Psoas muscle (tissue), 8 donors: ENCODE results near the gene UGP2. TPM values are rescaled to one million over a fixed set of nuclear protein-coding genes. Genes with fewer than 3 reads are reported as not detected.
A peak's percentile ranks its signal among the peaks of the same experiment; 100 is the strongest.
"Not testable (repeated sequence)": the region's sequence is repeated elsewhere in the genome, so short reads cannot be mapped to it uniquely, and the experiment has no call there.

Source experiments
- ATAC-seq, 4 donors: fragments of 200-7000 bp; cut with Tn5 transposase; one replicate each; pipeline ENCODE4 v1.9.1; 2020; ENCODE audit warnings: moderate library complexity in 3 of 4, mild to moderate bottlenecking in 2 of 4
- DNase-seq, 2 donors: peaks; one replicate each; pipeline ENCODE4 v3.0.0-alpha.2; 2020
- H3K27ac ChIP-seq: fragments of 200-600 bp; one replicate; pipeline ENCODE4 v1.8.0; 2022
- H3K27me3 ChIP-seq, 3 donors: fragments of 200-600 bp in 1 of 3; one replicate each; pipeline versions ENCODE4 v1.6.1 to v1.8.0; 2013 to 2022; ENCODE audit warnings: low read length in 2 of 3, mild to moderate bottlenecking in 2 of 3, moderate library complexity in 1 of 3; ENCODE audit not compliant: insufficient read depth in 3 of 3
- H3K36me3 ChIP-seq, 2 donors: fragments of 200-600 bp in 1 of 2; one replicate each; pipeline versions ENCODE4 v1.6.1 to v1.8.0; 2013 to 2022; ENCODE audit warnings: low read depth in 1 of 2, mild to moderate bottlenecking in 1 of 2, moderate library complexity in 1 of 2; ENCODE audit not compliant: insufficient read depth in 1 of 2
- H3K4me1 ChIP-seq: fragments of 200-600 bp; one replicate; pipeline ENCODE4 v1.8.0; 2022
- H3K4me3 ChIP-seq: fragments of 200-600 bp; one replicate; pipeline ENCODE4 v1.8.0; 2022; ENCODE audit warnings: mild to moderate bottlenecking
- H3K9me3 ChIP-seq: fragments of 200-600 bp; one replicate; pipeline ENCODE4 v1.8.0; 2022
- CTCF ChIP-seq: fragments of 200-600 bp; IDR thresholded peaks from one replicate; pipeline ENCODE4 v1.8.0; 2022; ENCODE audit warnings: antibody characterized with exemption
- WGBS, 3 donors: extraction: QIAGEN DNeasy Blood & Tissue Kit; methylation state at CpG; one replicate each; pipeline versions ENCODE4 v1.1.6 to v1.1.7; 2013; 5-methylcytosine and 5-hydroxymethylcytosine counted together
- intact Hi-C, 2 donors: fragments of 100-400 bp; cut with DNase I; formaldehyde crosslinking; loops; one replicate each; pipeline versions ENCODE4 v1.11.0 to v1.14.2; 2022
- polyA plus RNA-seq, 3 donors: library from polyadenylated mRNA; stranded (reverse); fragments of 200-250 nt; gene quantifications; one replicate each; pipeline ENCODE4 v1.2.3, GENCODE V29; 2013
- total RNA-seq, 4 donors: library from RNA; stranded (reverse); fragmentation: NEBNext Ultra II Directional in 2 of 4; extraction: Animal tissue kit (Norgen Biotek cat#: 25700) in 2 of 4; gene quantifications; one replicate each; pipeline versions ENCODE4 v1.2.1 to v1.2.4, GENCODE V29; 2021 to 2023
- donor health status: healthy with polysubstance abuse.
- donor health status: DM: no; HTN: no; CAD: no; lungs with moderate emphysema.
- donor health status: Bipolar disorder and iron deficiency.
- donor health status: healthy.
- donor health status: DM: yes; HTN: yes; CAD: no.
- donor health status: DM: no; HTN: no; CAD: no.
- donor health status: DM: no; HTN: no; CAD: no.
- donor health status: DM: yes; HTN: yes; CAD: no.

The UGP2 gene
- total and polyA plus RNA-seq, 7 donors, result 391 to 903 (median 520) TPM

GRCh38 chr2:63899639-63900038, 57.9 kb downstream of the UGP2 start:
- intact Hi-C loops, result no loop called here
- no peak overlapping the region for H3K4me3 ChIP-seq
- peaks cover 3% of the 10 kb centered on the region for H3K4me1 ChIP-seq
- 47 to 69% (median 57%) methylated on average over 1 of the region's 1 CpG for WGBS, 3 donors
- no peak for TF ChIP-seq CTCF
- no peaks in the 10 kb centered on the region for H3K27me3 ChIP-seq
- H3K9me3 ChIP-seq, result no peaks in the 10 kb centered on the region
- ATAC-seq (peak; percentile 66 to 87 (median 78)), DNase-seq (no peak)
- peaks cover 0 to 54% of the 10 kb centered on the region in 2 donors for H3K36me3 ChIP-seq
- H3K27ac ChIP-seq, result no peak overlapping the region

GRCh38 chr2:63902149-63902548, 60.5 kb downstream of the UGP2 start:
- H3K27ac ChIP-seq, result no peak overlapping the region
- peaks cover 0 to 51% of the 10 kb centered on the region in 2 donors for H3K36me3 ChIP-seq
- DNase-seq (no peak), ATAC-seq (peak in 1 of 4 donors; percentile 9)
- H3K9me3 ChIP-seq, result no peaks in the 10 kb centered on the region
- TF ChIP-seq CTCF, result no peak
- no peaks in the 10 kb centered on the region for H3K27me3 ChIP-seq
- H3K4me3 ChIP-seq, result no peak overlapping the region
- intact Hi-C loops, result no loop called here
- peaks cover 3% of the 10 kb centered on the region for H3K4me1 ChIP-seq

- no peak for DNase-seq
- Histone ChIP-seq H3K27ac (no peak overlapping the region), H3K4me1 (peaks cover 3% of the 10 kb centered on the region), H3K36me3 (peaks cover 0 to 50% of the 10 kb centered on the region in 2 donors), H3K4me3 (no peak overlapping the region), H3K9me3 (no peaks in the 10 kb centered on the region), H3K27me3 (no peaks in the 10 kb centered on the region)
- no peak for TF ChIP-seq CTCF
- intact Hi-C loops, result no loop called here
- no peak for ATAC-seq
- WGBS, 3 donors, result 96 to 98% (median 97%) methylated on average over 2 of the region's 2 CpGs
Measured at GRCh38 chr2:63903003-63903402, 61.3 kb downstream of the UGP2 start.

GRCh38 chr2:63914311-63914710, 72.6 kb downstream of the UGP2 start:
- H3K27me3 ChIP-seq, result no peaks in the 10 kb centered on the region
- no peaks in the 10 kb centered on the region for H3K9me3 ChIP-seq
- intact Hi-C loops, result no loop called here
- no peaks in the 10 kb centered on the region for H3K4me1 ChIP-seq
- TF ChIP-seq CTCF, result no peak
- no peak overlapping the region for H3K4me3 ChIP-seq
- no peak overlapping the region for H3K27ac ChIP-seq
- 99 to 100% (median 100%) methylated on average over 1 of the region's 1 CpG for WGBS, 3 donors
- H3K36me3 ChIP-seq, result peaks cover 0 to 92% of the 10 kb centered on the region in 2 donors
- DNase-seq (no peak), ATAC-seq (no peak)

GRCh38 chr2:63926815-63927214, 85.1 kb downstream of the UGP2 start:
- Histone ChIP-seq H3K36me3 (peaks cover 0 to 31% of the 10 kb centered on the region in 2 donors), H3K9me3 (no peaks in the 10 kb centered on the region), H3K4me1 (no peaks in the 10 kb centered on the region), H3K4me3 (no peak overlapping the region), H3K27ac (no peak overlapping the region), H3K27me3 (no peaks in the 10 kb centered on the region)
- no peak for ATAC-seq
- 89 to 96% (median 94%) methylated on average over 7 of the region's 7 CpGs for WGBS, 3 donors
- TF ChIP-seq CTCF, result no peak
- DNase-seq, result no peak
- intact Hi-C loops, result no loop called here

GRCh38 chr2:63932104-63932503, 90.4 kb downstream of the UGP2 start:
- H3K9me3 ChIP-seq, ATAC-seq, H3K27me3 ChIP-seq, intact Hi-C loops, H3K4me3 ChIP-seq, H3K4me1 ChIP-seq, DNase-seq, H3K27ac ChIP-seq: not testable (repeated sequence)
- peaks cover 0 to 45% of the 10 kb centered on the region in 2 donors for H3K36me3 ChIP-seq
- WGBS, 3 donors, result 94 to 97% (median 95%) methylated on average over 4 of the region's 4 CpGs
